HG03354 (cell line): Measurements from ENCODE around the gene FNDC11.
"Not testable (repeated sequence)": the region's sequence is repeated elsewhere in the genome, so short reads cannot be mapped to it uniquely, and the experiment has no call there.

Source experiments
- ATAC-seq: cut with Tn5 transposase; IDR thresholded peaks from one replicate; pipeline ENCODE4 v1.9.1; 2021; ENCODE audit warnings: mild to moderate bottlenecking; ENCODE audit not compliant: unreplicated experiment, poor library complexity, severe bottlenecking

FNDC11 gene

DNA sequence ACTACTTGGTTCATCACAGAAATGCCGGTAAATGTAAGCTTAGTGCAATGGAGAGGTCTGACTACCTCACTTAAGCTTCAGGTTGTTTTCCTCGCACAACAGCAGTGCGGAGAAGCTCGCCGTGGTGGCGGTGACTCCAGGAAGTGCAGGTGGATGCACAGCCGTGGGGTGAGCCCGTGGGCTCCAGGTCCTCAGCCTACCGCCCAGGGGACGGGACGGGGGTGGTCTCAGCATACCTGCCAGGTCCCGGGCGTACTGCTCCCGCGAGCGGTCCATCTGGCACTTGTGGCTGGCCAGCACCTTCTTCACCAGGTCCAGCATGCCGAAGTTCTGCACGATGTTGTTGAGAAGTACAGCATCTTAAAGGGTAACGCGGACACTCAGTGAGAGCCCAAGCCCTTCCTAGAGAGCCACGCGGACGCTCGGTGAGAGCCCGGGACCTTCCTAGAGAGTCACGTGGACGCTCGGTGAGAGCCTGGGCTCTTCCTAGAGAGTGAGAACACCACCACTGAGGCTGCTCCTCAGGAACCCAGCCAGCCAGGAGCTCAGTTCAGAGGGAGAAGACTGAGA, 37.9 kb downstream of the FNDC11 start:
- ATAC-seq: no peak

DNA sequence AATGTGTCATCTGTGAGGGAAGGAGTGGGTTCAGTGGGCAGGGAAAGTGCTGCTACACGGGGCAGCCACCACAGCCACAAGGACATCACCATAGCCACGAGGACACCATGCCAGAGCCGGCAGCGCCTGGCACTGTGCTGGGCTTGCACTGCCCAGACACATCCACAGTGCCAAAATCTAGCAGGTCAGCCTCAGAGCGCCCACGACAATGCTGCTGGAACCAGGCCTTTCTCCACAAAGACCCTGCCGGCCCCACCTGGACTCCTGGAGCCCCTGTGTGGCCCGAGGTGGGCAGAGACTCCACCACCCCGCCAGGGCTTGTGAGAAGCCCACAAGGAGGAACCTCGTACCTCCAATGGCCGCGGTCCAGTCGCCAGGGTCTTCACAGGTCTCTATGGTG, 38.7 kb downstream of the FNDC11 start:
- ATAC-seq: no peak

DNA sequence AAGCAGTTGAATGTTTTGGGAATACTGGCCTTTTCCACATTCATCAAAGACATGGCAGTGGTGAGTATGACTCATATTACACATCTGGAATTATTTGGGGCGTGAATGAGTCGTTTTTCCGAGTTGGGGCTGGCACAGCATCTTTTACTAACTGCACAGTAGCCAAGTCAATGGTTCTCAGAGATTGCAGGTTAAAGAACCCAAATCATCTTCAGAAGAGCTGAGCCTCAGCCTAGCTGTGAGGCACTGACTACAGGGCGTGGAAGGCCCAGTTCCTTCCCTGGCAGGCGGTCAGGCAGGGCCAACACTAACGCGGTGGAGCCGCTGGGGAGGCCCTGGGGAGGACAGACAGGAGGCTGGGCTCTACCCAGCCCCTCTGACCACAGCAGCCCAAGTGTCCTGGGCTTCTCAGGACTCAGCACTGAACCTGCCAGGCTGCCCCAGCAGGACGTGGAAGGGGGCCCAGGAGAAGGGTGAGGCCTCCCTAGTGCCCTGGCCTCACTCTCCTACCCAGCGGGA, 40.1 kb downstream of the FNDC11 start:
- no peak for ATAC-seq

DNA sequence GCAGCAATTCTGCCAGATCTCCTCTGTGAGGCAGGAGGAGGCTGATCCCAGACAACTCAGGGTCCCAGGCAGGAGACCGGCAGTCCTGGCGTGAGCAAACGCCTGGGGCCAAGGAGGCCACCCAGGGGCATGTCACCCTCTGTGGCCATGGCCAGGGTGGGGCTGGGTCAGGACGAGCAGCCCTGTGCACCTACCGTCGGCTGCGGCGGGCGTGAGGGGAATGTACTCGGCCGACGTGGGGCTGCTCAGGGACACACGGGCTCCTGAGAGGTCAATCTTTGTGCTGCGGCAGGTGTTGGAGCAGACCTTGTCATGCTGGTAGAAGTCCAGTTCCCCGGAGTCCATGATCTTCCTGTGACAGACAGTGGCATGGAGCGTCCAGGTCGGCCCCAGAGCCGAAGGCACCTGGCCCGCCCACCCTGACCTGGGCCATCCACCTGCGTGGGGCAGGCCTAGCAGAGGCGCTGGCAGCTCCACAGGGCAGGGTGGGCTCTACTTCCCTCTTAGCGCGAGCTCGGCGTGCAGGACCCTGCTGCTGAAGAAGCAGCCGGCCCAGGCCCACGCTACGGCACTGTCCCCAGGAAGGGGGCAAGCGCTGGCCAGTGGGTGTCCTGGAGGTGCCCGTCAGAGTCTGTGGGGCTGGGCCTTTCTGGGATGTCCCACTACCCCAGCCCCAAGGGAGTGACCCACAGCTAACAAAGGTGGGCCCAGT, 41.6 kb downstream of the FNDC11 start:
- no peak for ATAC-seq

DNA sequence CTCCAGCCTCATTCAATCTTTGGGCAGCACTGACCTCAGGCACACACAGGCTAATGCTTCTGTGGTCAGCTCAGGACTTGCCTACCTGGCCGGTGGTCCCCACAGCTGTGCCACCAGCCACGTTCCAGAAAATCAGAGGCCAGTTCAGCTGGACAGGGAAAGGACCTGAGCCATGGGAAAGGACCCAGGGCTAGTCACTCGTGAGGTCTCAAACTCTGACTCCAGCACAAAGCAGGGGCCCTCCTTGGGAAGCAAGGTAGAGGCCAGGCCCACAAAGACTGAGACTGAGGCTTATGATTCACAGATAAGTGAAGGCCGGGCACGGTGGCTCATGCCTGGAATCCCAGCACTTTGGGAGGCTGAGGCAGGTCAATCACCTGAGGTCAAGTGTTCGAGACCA, 42.5 kb downstream of the FNDC11 start:
- ATAC-seq: no peak

DNA sequence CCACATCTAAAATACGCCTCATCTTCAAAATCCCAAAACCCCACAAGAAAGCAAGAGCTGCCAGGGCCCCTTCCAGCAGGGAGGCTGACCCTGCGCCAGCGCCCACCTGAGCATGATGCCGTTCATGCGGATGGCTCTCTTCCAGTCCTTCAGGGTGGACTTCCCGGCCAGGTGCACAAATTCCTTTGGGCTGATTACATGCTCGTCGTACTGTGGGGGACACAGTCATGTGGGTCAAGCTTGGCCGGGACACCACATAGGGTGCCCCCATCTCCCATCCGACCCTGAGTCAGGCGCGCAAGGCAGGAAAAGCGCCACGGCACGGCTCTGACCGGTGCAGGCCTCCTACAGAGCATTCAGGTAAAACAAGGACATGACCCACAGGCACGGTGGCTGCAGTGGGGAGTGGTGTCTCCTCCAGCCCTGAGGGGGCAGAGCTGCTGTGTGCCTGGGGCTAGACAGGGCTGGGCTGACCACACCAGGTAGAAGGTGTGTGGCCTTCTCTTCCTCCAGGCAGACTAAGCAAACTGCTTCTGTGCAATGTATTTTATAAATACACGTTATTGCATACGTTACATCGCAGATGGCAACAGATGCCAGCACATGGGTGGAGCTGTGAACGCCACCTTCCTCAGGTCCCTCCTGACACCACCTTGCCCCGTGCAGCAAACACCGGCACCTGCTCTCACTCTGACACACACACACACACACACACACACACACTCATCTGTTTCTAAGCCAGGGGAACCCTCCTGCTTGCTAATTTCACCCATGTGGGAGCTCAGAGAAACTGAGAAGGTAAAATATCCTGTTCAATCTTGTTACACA, 43.9 kb downstream of the FNDC11 start:
- no peak for ATAC-seq

DNA sequence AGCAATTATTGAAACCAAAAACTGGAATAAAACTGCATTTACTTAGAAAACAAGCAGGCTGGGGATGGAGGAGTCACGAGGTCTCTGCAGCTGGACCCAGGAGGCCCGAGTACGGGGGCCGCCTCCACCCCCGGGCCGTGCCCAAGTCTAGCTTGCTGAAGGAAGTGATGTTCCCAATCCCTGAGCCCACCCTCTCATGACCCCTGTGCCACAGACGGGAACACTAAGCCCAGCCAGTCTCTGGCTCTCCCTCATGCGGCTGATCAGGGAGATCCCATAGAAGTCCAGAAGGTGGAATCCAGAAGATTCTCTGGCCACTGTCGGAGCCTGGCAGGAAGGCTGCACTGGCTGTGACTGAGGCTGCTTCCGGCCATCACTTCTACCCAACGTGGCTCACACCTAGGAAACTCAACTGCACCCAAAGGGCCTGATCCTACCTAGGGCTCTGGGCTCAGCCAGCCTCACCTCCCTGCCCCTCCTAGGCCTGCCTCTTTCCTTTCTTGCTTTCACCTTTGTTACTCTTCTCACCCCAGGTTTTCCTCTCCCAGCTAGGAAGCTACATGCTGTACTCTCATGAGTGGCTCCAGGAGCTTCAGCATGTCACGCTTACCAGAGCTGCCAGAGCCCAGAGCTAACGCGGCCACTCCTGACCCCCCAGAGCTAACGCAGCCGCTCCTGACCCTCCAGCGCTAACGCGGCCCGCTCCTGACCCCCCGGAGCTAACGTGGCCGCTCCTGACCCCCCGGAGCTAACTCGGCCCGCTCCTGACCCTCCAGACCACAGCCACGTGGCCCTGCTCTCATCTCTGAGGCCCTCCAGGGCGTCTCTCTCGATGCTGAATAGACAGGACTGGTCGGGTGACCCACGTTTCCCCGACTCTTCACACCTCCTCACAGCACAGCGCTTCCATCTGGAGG, 44.8 kb downstream of the FNDC11 start:
- ATAC-seq: no peak

DNA sequence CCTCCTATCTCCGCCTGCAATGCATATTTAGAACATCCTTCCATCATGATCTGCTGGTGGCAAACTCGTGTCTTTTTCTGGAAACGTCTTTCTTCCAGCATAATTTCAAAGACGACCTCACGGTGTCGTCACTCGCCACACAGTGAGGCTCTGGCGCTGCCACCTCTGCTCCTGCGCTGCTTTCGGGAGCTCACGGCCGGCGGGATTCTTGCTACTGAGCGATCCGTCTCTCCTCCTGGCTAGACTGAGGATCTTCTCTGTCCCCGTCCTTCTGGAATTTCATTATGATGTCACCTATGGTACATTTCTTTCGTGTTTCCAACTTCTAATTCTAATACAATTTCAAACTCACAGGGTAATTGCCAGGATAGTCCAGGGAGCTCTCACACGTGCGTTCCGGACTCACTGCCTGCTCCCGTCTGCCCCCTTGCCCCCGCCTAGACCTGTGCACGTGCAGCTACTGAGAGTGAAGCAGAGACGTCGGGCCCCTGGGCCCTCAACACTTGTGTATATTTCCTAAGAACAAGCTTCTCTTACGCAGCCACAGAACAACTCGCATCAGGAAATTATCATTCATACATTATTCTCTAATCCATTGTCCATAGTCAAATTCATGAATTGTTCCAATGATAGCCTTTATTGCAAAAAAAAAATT, 45.6 kb downstream of the FNDC11 start:
- ATAC-seq: no peak

DNA sequence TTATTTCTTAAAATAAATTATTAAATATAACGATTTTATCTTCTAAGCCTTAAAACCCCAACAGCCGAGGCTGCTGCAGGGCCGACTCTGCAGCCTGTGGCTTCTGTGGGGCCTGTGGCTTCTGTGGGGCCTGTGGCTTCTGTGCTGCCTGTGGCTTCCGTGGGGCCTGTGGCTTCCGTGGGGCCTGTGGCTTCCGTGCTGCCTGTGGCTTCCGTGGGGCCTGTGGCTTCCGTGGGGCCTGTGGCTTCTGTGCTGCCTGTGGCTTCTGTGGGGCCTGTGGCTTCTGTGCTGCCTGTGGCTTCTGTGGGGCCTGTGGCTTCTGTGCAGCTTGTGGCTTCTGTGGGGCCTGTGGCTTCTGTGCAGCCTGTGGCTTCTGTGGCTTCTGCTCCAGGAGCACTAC, 47.7 kb downstream of the FNDC11 start:
- not testable (repeated sequence) for ATAC-seq

DNA sequence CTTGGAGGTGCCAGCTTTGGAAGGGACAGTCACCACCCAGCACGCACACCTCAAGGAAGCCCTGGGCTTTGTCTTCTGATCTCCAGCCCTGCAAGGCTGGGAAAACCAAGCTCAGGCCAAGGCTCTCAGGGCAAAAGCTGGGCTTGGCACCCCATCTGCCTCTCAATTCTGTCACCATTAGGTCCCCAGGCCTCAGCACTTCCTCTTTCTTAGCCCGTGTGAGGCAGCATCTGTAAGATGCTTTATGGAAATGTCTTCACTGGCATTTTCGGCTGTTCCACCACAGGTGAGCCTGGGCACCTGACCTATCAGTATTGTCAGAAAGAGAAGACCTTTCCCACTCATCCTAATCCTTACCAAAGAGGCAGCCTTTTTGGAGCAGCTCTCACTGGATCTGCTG, 48.4 kb downstream of the FNDC11 start:
- no peak for ATAC-seq
